ENCODE data around the gene ITPR1.
A peak's percentile ranks its signal among the peaks of the same experiment; 100 is the strongest.

GRCh38 chr3:4633078-4634004 lies 140.2 kb downstream of the ITPR1 start:
- TF ChIP-seq POLR2A (IDR thresholded peaks at IDR 0.05), result no peak
- TF ChIP-seq, protein P1, sequence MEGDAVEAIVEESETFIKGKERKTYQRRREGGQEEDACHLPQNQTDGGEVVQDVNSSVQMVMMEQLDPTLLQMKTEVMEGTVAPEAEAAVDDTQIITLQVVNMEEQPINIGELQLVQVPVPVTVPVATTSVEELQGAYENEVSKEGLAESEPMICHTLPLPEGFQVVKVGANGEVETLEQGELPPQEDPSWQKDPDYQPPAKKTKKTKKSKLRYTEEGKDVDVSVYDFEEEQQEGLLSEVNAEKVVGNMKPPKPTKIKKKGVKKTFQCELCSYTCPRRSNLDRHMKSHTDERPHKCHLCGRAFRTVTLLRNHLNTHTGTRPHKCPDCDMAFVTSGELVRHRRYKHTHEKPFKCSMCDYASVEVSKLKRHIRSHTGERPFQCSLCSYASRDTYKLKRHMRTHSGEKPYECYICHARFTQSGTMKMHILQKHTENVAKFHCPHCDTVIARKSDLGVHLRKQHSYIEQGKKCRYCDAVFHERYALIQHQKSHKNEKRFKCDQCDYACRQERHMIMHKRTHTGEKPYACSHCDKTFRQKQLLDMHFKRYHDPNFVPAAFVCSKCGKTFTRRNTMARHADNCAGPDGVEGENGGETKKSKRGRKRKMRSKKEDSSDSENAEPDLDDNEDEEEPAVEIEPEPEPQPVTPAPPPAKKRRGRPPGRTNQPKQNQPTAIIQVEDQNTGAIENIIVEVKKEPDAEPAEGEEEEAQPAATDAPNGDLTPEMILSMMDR (IDR thresholded peaks at IDR 0.05), result peak in 1 of 3 donors; percentile 28
